Panc1 (cell line): ENCODE measurements around the gene CALCB.

Source experiments
- POLR2AphosphoS5 ChIP-seq: IDR thresholded peaks from 2 replicates; pipeline ENCODE4 v1.6.1; 2012; ENCODE audit warnings: mild to moderate bottlenecking, low read depth, low read length, moderate library complexity
- TCF7L2 ChIP-seq: IDR thresholded peaks from 2 replicates; pipeline ENCODE4 v1.6.1; 2011; ENCODE audit warnings: mild to moderate bottlenecking, low read depth, low read length, inconsistent platforms
- TF ChIP-seq, protein P1 (sequence below): fragments of 450-650 bp; IDR thresholded peaks from 2 replicates; pipeline ENCODE4 v1.5.1; 2017; ENCODE audit warnings: mild to moderate bottlenecking
- TF ChIP-seq, protein P2 (sequence below), 2 experiments: IDR thresholded peaks; 2 replicates each; pipeline ENCODE4 v1.6.1; 2011 to 2012; ENCODE audit warnings: low read depth in 2 of 2, control low read depth in 1 of 2, low read length in 1 of 2, mild to moderate bottlenecking in 1 of 2, moderate library complexity in 1 of 2; ENCODE audit not compliant: insufficient read depth in 1 of 2

DNA sequence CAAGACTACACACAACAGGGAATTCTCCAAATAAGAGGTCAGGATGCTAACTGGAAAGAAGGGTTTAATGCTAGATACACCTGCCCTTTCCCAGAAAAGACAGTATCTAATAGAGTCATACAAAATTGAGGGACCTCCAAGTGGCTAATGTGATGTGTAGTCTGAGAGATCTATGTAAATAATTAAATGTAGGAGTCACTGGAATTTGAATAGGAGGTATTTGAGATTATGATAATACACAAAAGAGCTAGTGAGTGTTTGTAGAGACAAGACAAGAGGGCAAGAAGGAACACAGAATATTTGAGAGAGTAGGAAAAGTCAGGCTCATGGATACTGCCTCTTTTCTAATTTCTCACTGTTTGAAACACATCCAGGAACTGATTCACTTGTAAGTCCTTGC, 25.9 kb downstream of the CALCB start:
- TF ChIP-seq, protein P1, sequence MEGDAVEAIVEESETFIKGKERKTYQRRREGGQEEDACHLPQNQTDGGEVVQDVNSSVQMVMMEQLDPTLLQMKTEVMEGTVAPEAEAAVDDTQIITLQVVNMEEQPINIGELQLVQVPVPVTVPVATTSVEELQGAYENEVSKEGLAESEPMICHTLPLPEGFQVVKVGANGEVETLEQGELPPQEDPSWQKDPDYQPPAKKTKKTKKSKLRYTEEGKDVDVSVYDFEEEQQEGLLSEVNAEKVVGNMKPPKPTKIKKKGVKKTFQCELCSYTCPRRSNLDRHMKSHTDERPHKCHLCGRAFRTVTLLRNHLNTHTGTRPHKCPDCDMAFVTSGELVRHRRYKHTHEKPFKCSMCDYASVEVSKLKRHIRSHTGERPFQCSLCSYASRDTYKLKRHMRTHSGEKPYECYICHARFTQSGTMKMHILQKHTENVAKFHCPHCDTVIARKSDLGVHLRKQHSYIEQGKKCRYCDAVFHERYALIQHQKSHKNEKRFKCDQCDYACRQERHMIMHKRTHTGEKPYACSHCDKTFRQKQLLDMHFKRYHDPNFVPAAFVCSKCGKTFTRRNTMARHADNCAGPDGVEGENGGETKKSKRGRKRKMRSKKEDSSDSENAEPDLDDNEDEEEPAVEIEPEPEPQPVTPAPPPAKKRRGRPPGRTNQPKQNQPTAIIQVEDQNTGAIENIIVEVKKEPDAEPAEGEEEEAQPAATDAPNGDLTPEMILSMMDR, result no peak
- TF ChIP-seq POLR2AphosphoS5 (no peak), TCF7L2 (no peak)
- TF ChIP-seq, protein P2, sequence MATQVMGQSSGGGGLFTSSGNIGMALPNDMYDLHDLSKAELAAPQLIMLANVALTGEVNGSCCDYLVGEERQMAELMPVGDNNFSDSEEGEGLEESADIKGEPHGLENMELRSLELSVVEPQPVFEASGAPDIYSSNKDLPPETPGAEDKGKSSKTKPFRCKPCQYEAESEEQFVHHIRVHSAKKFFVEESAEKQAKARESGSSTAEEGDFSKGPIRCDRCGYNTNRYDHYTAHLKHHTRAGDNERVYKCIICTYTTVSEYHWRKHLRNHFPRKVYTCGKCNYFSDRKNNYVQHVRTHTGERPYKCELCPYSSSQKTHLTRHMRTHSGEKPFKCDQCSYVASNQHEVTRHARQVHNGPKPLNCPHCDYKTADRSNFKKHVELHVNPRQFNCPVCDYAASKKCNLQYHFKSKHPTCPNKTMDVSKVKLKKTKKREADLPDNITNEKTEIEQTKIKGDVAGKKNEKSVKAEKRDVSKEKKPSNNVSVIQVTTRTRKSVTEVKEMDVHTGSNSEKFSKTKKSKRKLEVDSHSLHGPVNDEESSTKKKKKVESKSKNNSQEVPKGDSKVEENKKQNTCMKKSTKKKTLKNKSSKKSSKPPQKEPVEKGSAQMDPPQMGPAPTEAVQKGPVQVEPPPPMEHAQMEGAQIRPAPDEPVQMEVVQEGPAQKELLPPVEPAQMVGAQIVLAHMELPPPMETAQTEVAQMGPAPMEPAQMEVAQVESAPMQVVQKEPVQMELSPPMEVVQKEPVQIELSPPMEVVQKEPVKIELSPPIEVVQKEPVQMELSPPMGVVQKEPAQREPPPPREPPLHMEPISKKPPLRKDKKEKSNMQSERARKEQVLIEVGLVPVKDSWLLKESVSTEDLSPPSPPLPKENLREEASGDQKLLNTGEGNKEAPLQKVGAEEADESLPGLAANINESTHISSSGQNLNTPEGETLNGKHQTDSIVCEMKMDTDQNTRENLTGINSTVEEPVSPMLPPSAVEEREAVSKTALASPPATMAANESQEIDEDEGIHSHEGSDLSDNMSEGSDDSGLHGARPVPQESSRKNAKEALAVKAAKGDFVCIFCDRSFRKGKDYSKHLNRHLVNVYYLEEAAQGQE (IDR thresholded peaks at IDR 0.05; ENCODE audit: insufficient read depth in 1 of 2, low read depth in 2 of 2, low read length in 1 of 2), result no peak
